Activated naive CD8-positive, alpha-beta T cell (primary cell): ENCODE results near the gene F9.

Experiments used
- H3K27ac Mint-ChIP-seq: one replicate; pipeline ENCODE4 v1.8.0; 2021; ENCODE audit warnings: mixed read lengths
- H3K27me3 Mint-ChIP-seq: one replicate; pipeline ENCODE4 v1.8.0; 2021; ENCODE audit warnings: mixed read lengths
- H3K36me3 Mint-ChIP-seq: one replicate; pipeline ENCODE4 v1.8.0; 2021; ENCODE audit warnings: mixed read lengths
- H3K4me1 Mint-ChIP-seq: one replicate; pipeline ENCODE4 v1.8.0; 2021; ENCODE audit warnings: low read depth, mixed read lengths
- H3K4me3 Mint-ChIP-seq: one replicate; pipeline ENCODE4 v1.8.0; 2021; ENCODE audit warnings: mild to moderate bottlenecking, mixed read lengths
- H3K9me3 Mint-ChIP-seq: one replicate; pipeline ENCODE4 v1.8.0; 2021; ENCODE audit warnings: low read depth, mixed read lengths

Gene F9

DNA sequence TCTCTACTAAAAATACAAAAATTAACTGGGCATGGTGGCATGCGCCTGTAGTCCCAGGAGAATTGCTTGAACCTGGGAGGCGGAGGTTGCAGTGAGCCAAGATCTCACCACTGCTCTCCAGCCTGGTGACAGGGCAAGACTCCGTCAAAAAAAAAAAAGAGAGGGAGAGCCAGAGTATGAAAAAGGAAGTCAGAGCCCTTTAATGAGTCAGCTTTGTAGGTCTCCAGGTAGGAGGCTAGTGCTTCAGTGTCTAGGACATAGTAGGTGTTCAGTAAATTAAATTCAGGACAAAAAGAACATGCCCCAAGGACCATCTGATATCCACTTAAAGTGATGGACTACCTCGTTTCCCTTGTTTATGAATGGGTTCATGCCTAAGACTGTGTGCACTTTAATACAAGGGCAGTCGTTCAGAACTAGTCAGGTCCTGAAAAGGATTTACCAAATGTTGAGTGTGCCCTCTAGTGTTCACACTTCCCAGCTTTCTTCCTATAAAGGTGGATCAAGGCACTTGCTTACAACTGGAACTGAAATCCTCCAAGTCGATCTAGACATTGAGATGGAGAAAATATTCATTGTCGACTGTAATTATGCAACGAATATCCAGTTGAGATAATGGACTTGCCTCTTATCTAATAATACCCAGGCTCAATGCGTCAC lies 29.0 kb downstream of the F9 start:
- Mint-ChIP-seq H3K27me3 (peaks cover 3% of the 10 kb centered on the region), H3K36me3 (no peaks in the 10 kb centered on the region), H3K4me1 (peaks cover 4% of the 10 kb centered on the region), H3K27ac (no peak overlapping the region), H3K9me3 (no peaks in the 10 kb centered on the region), H3K4me3 (no peak overlapping the region)

DNA sequence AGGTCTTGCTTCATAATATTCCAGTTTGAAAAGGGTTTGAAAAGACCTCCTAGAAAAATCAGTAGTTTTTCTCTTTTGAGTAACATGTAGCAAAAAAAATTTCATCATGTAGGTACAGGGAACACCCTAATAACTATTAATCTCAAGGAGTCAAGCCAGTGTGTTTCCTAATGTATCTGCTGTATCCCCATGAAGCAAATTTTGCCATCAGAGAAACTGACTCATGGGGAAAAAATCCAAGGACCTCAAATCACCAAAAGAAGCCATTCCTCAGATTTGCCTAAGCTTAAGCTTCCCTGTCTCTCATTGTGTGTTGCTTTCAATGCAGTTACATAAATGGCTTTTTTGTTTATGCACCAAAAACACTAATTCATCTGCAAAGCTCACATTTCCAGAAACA lies 29.7 kb downstream of the F9 start:
- Mint-ChIP-seq H3K9me3 (no peaks in the 10 kb centered on the region), H3K36me3 (no peaks in the 10 kb centered on the region), H3K27me3 (peaks cover 3% of the 10 kb centered on the region), H3K4me1 (no peaks in the 10 kb centered on the region), H3K27ac (no peak overlapping the region), H3K4me3 (no peak overlapping the region)

DNA sequence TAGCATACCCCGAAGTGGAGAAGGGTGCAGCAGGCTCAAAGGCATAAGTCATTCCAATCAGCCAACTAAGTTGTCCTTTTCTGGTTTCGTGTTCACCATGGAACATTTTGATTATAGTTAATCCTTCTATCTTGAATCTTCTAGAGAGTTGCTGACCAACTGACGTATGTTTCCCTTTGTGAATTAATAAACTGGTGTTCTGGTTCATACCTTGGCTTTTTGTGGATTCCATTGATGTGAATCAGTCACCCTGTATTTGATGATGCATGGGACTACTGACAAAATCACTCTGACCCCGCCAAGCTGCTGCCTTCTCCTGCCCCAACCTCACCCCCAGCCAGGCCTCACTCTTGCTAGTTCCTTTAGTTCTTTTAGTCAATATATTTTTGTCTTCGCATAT lies 32.7 kb downstream of the F9 start:
- Mint-ChIP-seq H3K36me3 (no peaks in the 10 kb centered on the region), H3K4me3 (no peak overlapping the region), H3K9me3 (no peaks in the 10 kb centered on the region), H3K27me3 (no peaks in the 10 kb centered on the region), H3K27ac (no peak overlapping the region), H3K4me1 (no peaks in the 10 kb centered on the region)

DNA sequence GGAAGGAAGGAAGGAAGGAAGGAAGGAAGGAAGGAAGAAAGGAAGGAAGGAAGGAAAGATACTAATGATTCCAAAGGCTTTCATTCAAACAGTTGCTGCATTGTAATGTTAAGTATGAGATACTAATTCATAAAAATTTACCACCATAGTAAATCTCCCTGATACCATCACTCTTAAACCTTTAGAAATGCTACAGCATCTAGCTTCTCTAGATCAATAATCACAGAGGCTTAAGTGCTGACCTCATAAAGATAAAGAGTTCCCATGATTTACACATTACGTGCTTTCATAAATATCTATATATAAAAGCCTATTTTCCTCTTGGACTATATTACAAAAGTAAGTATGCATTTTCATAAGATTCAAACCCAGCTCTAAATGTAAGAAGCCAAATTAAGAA lies 36.4 kb downstream of the F9 start:
- H3K4me3 Mint-ChIP-seq: no peak overlapping the region
- no peaks in the 10 kb centered on the region for H3K9me3 Mint-ChIP-seq
- no peaks in the 10 kb centered on the region for H3K36me3 Mint-ChIP-seq
- H3K27ac Mint-ChIP-seq: no peak overlapping the region
- H3K4me1 Mint-ChIP-seq: no peaks in the 10 kb centered on the region
- no peaks in the 10 kb centered on the region for H3K27me3 Mint-ChIP-seq

DNA sequence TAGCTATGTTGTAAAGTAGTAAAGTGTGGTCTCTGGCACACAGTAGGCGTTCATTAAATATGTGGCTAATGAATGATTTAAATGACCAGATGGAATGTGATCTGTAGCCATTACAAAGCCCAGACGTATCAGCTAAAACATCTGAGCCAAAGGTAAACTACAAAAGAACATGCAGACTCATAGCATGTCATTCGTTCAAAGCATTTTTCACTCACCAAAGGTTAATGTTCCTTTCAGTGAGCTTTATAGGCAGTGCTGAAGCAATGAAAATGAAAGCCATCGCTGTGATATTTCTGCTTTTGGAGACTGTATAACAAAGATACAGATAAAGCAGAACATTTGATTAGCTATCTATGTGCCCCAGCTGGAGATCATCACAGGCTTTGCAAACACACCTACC lies 50.5 kb downstream of the F9 start:
- Mint-ChIP-seq H3K36me3 (peaks cover 3% of the 10 kb centered on the region), H3K27ac (no peak overlapping the region), H3K9me3 (no peaks in the 10 kb centered on the region), H3K4me1 (no peaks in the 10 kb centered on the region), H3K27me3 (no peaks in the 10 kb centered on the region), H3K4me3 (no peak overlapping the region)

DNA sequence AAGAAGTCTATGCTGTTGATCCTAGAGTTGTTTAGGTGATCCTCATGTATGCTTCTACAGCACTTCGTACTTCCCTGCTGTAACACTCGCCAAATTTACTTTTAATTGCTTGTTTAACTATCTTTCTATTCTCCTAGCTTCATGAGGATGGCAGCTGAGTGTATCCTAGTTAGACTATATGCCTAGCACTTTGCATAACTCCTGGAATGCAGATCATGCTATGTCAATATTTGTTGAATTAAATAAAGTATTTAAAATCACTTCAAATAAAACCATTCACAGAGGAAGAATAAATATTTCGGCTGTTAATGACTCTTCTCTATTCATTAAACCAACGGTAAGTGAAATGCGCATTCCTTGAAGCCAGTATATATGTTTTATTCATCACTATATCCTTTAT lies 55.1 kb downstream of the F9 start:
- Mint-ChIP-seq H3K9me3 (no peaks in the 10 kb centered on the region), H3K4me1 (no peaks in the 10 kb centered on the region), H3K36me3 (peaks cover 6% of the 10 kb centered on the region), H3K27ac (no peak overlapping the region), H3K27me3 (no peaks in the 10 kb centered on the region), H3K4me3 (no peak overlapping the region)

DNA sequence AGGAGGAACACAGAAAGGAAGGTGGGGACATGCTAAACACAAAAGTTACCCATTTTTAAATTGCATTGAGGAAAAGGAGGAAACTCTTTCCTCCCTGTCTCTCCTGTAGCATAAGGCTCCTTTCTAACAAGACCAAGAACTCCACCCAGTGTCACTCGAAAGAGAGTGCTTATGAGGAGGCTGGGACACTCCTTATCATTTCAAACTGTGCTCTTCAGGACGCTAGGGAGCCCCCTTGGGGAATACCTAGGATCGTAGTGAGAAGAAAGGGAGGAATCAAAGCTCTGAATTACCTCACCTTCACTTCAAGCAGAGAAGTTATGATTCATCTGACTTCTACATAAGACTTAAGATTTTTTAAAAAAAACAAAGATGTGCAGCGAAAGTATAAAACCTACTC lies 65.5 kb downstream of the F9 start:
- Mint-ChIP-seq H3K27me3 (no peaks in the 10 kb centered on the region), H3K27ac (no peak overlapping the region), H3K4me1 (no peaks in the 10 kb centered on the region), H3K4me3 (no peak overlapping the region), H3K36me3 (peaks cover 6% of the 10 kb centered on the region), H3K9me3 (peaks cover 3% of the 10 kb centered on the region)

DNA sequence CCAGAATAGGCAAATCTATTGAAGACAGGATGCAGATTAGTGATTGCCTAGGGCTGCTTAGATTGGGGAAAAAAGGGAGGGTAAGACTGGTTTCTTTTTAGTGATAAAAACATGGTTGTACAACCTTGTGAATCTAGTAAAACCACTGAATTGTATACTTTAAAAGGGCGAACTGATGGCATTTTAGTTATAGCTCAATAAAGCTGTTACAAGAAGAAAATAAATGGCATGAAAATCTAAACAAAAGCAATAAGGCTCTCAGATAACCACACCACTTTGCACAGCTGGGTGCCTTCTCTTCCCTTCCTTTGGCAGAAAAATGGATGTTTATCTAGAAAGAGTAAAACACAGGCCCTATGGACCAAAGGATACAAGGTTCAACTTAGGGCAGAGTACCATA lies 69.6 kb downstream of the F9 start:
- peaks cover 3% of the 10 kb centered on the region for H3K9me3 Mint-ChIP-seq
- no peaks in the 10 kb centered on the region for H3K4me1 Mint-ChIP-seq

More for the DNA sequence above, 69.6 kb downstream of the F9 start:
- Mint-ChIP-seq H3K4me3 (no peak overlapping the region), H3K36me3 (peaks cover 6% of the 10 kb centered on the region), H3K27me3 (no peaks in the 10 kb centered on the region), H3K27ac (no peak overlapping the region)
